ENCODE data around the gene EFNA5.
"Not testable (repeated sequence)": the region's sequence is repeated elsewhere in the genome, so short reads cannot be mapped to it uniquely, and the experiment has no call there.

EFNA5 gene

DNA sequence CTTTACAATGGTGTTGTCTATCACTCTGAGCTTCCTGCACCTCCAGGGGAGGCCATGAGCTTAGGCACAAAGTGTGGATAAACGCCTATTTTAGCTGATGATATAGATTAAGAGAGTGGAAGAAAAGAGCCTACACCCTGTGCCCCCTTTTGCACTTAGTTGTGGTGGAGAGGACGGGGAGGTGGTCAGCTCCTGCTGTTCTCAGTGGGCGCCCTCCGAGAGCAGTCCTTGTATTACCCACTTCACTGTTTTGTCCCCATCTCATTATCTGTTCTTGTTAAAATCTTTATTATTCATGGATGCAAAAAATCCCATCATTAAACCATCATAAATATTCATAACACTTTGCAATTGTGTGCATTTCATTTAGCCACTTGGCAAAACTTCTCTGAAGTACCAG, 303.3 kb downstream of the EFNA5 start:
- DNase-seq (ENCODE audit: low read depth in 2 of 2) = no peak

GRCh38 chr5:107365320-107366109, 305.2 kb downstream of the EFNA5 start:
- no peak for DNase-seq (ENCODE audit: low read depth in 2 of 2)

DNA sequence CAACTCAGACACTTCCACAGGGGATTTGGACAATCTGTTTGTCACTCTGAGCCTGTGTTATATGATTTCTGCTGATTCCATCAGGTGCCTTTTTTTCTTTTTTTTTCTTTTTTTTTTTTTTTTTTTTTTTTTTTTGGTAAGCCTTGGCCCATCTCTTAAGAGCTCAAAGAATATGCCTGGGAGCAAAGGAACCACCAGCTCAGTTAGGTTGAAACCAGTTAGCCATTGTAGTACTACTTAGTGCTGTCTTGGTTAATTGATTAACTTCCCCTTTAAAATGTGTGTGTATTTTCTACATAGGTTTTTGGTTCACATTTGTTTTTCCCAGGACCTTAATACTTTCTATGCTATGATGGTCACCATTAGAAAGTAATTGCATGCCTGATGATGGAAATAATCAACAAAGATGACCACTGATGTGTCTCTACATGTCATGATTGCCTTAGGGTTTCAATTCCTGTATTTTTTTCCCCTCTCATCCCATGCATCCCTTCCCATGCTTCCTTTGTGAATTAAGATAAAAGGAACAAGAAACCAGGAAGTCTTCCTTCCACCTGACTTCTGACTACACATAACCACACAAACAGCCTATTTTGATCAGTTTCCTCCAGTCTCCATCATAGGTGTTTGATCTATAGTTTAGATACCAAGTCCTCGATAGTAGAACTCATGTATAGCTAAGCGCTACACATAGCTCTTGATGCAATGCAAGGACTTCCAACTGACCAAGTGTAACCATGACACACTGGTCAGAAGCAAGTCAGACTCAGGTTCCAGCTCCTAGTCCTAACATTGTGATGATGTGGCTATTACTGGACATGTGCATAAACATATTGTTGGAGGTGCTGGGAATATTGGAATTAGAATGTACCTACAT, 306.1 kb downstream of the EFNA5 start:
- DNase-seq (ENCODE audit: low read depth in 2 of 2) = no peak

- no peak for DNase-seq (ENCODE audit: low read depth in 2 of 2)
These were observed 307.0 kb downstream of the EFNA5 start for GRCh38 chr5:107363768-107364167.

DNA sequence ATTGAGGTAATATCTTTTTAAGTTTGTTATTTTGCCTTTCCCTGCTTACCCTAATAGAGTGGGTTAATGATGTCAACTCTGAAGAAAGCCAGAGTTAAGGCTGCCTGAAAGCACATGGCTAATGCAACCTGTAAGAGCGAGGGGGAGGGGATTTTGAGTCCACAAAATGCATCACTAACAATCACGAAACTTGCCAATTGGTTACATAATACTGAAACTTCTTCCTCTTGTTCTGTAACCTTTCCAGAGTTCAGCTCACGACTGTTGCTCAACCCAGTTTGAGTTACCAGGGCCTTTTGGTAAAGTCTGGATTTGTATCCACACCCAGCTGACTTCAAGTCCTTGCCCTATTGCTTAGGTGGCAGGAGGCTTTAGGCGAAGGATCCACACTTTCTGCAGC, 308.8 kb downstream of the EFNA5 start:
- no peak for DNase-seq (ENCODE audit: low read depth in 2 of 2)

- DNase-seq (ENCODE audit: low read depth in 2 of 2) = no peak
These were observed 310.9 kb downstream of the EFNA5 start for GRCh38 chr5:107359916-107360234.

DNA sequence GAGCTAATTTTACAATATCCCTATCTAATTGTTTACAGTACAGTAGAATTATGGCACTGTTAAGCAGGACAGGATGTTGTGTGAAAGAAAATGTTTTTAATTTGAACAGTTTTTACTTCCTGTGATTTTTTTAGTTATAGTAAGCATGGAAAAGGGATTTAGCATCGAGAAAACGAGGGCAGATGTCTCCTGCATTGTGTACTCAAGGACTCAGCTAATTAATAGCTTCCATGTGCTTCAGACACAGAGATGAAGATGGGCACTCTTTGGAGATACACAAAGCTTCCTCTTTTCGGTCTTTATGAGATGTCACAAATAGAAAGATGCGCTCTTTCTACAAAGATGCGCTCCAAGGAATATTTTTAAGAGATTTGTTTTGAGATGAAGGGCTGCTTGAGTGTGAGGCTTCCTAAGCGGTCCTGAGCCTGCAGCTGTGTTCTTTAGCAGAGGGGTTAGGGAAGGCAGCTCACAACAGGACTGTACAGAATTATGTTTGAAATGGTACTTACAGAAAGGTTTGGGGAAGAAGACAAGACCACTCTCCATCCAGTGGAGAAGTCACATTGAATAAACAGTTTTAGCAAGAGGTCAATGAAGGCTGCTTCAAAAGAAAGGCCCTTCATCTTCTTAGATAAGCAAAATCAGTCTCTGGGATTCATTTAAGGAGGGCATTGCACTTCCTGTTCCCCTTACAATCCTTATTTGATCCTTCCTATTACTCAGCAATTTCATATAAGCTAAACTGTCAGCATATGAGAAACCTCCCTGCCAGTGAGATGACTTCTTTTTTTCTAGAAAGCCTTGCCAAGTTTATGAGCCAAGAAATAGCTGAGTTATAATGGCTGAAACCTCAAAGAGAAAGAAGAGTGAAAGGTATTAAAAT, 311.5 kb downstream of the EFNA5 start:
- no peak for DNase-seq (ENCODE audit: low read depth in 2 of 2)

GRCh38 chr5:107356891-107357290, 313.8 kb downstream of the EFNA5 start:
- no peak for DNase-seq (ENCODE audit: low read depth in 2 of 2)

DNA sequence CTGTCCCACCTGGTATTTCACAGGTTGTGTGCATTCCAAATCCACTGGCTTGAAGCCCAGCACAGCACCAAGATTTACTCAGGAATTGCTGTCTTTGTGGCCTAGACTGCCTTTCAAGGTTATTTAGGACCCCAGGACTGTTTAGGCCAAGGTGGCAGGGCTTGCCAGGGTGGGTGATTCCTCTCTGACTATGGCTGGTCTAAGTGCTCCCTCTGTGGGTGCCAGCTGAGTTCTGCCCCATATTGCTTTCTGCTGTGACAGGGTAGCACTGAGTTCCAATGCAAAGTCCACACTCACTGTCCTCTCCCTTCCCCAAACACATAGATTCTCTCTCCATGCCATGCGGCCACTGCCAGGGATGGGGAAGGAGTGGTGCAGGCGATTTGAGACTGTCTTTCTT, 318.2 kb downstream of the EFNA5 start:
- no peak for DNase-seq (ENCODE audit: low read depth in 2 of 2)

- not testable (repeated sequence) for DNase-seq (ENCODE audit: low read depth in 2 of 2)
These were observed 324.2 kb downstream of the EFNA5 start for GRCh38 chr5:107346580-107346979.

- no peak for DNase-seq (ENCODE audit: low read depth in 2 of 2)
These were observed 328.4 kb downstream of the EFNA5 start for GRCh38 chr5:107342371-107342770.

DNA sequence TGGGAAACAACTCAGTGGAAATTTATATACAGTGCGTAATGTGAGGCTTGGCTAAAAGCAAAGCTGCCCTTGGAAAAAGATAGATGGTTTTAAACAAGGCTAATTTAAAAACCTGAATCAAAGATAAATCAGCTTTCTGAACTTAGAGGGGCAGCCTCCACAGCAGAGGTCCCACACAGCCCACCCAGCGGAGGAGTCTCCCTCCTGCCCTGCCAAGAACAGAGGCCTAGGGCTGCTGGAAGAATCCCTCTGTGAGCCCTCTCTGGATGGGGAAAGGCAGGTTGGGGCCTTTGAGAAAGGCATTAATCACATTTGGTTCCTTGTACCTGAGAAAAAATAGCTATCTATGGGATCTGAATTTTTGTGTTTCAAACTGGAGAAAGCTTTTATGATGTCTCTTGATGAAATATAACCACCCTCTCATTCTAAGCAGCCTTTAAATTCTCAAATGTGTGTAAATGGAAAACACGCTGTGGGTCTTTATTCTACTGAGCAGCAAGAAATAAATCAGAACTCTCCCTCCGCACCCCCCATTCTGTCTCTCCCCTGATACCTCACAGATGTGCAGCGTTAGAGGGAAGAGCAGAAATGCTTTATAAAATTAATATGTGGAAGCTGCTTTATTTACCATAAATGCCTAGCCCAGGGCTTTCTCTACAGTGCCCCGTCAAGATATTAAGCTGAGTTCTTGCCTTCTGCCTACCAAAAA, 329.2 kb downstream of the EFNA5 start:
- DNase-seq (ENCODE audit: low read depth in 2 of 2) = no peak

- no peak for DNase-seq (ENCODE audit: low read depth in 2 of 2)
These were observed 330.1 kb downstream of the EFNA5 start for GRCh38 chr5:107340631-107341030.

DNA sequence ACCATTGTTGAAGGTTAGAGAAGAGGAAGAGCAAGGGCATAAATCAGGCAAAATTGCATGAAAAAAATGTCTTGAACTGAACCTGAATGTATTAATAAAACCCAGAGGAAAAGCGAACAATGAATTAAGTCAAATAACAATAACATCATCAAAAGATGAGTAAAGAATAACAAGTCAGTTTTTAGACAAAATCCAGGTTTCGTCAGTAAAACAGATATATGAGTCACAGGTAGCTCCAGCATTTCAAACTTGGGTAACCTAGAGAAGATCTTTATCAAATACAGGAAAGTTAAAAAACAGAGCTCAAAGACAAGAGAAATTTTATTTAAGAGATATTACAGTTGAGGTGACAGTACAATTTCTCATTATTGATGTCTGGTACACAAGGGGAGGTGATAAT, 332.4 kb downstream of the EFNA5 start:
- DNase-seq (ENCODE audit: low read depth in 2 of 2) = no peak

GRCh38 chr5:107337281-107337680, 333.5 kb downstream of the EFNA5 start:
- DNase-seq (ENCODE audit: low read depth in 2 of 2) = no peak

DNA sequence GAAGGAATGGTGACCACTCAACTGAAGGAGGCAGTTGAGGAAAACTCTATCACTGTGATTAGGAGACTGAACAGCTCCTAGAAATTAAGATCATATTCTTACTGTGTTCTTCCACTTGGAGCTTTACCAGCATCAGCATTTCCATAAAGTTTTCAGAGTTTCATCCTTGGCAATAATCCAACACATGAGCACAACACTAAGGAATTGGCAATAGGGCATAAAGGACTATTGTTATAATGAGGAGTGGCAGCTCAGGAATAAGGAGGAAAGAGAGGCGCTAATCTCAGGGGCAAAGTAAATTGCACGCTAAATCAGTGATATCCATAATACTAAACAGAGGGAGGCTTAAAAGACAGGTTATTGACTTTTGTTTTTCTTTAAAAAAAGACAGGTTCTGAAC, 338.9 kb downstream of the EFNA5 start:
- no peak for DNase-seq (ENCODE audit: low read depth in 2 of 2)

DNA sequence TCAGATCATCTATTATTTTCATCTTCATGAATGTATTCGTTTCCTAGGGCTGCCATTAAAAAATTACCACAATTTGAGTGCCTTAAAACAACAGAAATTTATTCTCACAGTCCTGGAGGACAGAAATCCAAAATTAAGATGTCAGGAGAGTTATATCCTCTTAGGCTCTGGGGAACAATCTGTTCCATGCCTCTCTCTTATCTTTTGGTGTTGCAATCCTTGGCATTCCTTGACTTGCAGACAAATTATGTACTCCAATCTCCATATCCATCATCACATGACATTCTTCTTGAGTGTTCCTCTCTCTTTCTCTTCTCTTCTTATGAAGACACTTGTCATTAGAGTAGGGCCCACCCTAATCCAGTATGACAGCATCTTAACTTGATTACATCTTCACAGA, 339.4 kb downstream of the EFNA5 start:
- DNase-seq (ENCODE audit: low read depth in 2 of 2) = no peak

GRCh38 chr5:107330903-107331302, 339.8 kb downstream of the EFNA5 start:
- no peak for DNase-seq (ENCODE audit: low read depth in 2 of 2)

DNA sequence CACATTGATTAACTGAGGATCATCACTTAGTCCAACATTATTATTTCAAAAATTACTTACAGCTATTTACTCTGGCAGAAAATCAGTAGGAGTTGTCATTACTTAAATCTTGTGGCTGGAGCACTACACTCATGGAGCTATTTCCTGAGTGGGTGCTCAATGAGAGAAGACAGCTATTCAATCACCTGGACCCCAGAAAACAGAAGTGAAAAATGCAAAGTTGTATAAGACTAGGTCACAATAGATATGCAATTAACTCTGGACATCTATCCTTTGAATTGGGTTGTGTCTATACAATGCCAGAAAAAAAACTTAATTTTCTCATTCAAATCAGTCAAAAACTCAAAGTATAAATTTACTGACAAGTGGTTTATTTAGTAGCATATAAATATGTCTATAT, 340.9 kb downstream of the EFNA5 start:
- no peak for DNase-seq (ENCODE audit: low read depth in 2 of 2)

Data from activated CD8-positive, alpha-beta memory T cell treated with anti-CD3 and anti-CD28 coated beads for 4 hours (primary cell).